ENCODE measurements around the gene GLDC. TPM values are rescaled to one million over a fixed set of nuclear protein-coding genes. Genes with fewer than 3 reads are reported as not detected.
"Not testable (repeated sequence)": the region's sequence is repeated elsewhere in the genome, so short reads cannot be mapped to it uniquely, and the experiment has no call there.

GLDC gene
- total and polyA plus RNA-seq, 4 experiments from 2014 or later = 0.20 TPM; not detected in 3

DNA sequence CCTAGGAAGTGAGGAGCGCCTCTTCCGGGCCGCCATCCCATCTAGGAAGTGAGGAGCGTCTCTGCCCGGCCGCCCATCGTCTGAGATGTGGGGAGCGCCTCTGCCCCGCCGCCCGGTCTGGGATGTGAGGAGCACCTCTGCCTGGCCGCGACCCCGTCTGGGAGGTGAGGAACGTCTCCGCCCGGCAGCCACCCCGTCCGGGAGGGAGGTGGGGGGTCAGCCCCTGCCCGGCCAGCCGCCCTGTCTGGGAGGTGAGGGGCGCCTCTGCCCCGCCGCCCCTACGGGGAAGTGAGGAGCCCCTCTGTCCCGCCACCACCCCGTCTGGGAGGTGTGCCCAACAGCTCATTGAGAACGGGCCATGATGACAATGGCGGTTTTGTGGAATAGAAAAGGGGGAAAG, 22.7 kb downstream of the GLDC start:
- H3K4me1 ChIP-seq (ENCODE audit: insufficient read depth, low read length); H3K4me3 Mint-ChIP-seq; H3K9me3 Mint-ChIP-seq; H3K27ac ChIP-seq (ENCODE audit: low read depth, low read length); H3K4me3 ChIP-seq (ENCODE audit: low read length in 2 of 2); H3K27ac Mint-ChIP-seq; CTCF ChIA-PET (ENCODE audit: partially characterized antibody); H3K9me3 ChIP-seq (ENCODE audit: control insufficient read depth in 1 of 2, low read length in 2 of 2); H3K36me3 Mint-ChIP-seq; H3K27me3 ChIP-seq (ENCODE audit: insufficient read depth, low read length); POLR2A ChIA-PET (ENCODE audit: partially characterized antibody); H3K36me3 ChIP-seq (ENCODE audit: insufficient read depth, low read length); H3K4me1 Mint-ChIP-seq; DNase-seq; intact Hi-C loops (cut with micrococcal nuclease): not testable (repeated sequence)
- peaks cover 7 to 17% of the 10 kb centered on the region in 2 donors for H3K27me3 Mint-ChIP-seq

DNA sequence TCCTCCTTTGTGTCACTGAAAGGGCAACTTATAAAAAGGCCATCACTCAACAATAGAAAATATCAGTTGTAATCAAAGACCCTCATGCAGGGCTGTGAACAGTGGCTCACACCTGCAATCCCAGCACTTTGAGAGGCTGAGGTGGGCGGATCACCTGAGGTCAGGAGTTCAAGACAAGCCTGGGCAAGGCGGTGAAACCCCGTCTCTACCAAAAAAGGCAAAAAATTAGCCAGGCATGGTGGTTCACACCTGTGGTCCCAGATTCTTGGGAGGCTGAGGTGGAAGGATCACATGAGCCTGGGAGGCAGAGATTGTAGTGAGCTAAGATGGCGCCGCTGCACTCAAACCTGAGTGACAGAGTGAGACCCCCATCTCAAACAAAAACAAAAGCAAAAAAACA, 24.7 kb downstream of the GLDC start:
- Histone ChIP-seq H3K27me3 (ENCODE audit: insufficient read depth, low read length) (no peaks in the 10 kb centered on the region), H3K27ac (ENCODE audit: low read depth, low read length) (no peak overlapping the region), H3K9me3 (ENCODE audit: control insufficient read depth in 1 of 2, low read length in 2 of 2) (no peaks in the 10 kb centered on the region), H3K4me3 (ENCODE audit: low read length in 2 of 2) (no peak overlapping the region), H3K36me3 (ENCODE audit: insufficient read depth, low read length) (no peaks in the 10 kb centered on the region), H3K4me1 (ENCODE audit: insufficient read depth, low read length) (no peaks in the 10 kb centered on the region)
- Mint-ChIP-seq H3K4me3 (no peak overlapping the region), H3K27ac (no peak overlapping the region), H3K9me3 (peaks cover 0 to 6% (median 0%) of the 10 kb centered on the region in 8 donors), H3K4me1 (no peaks in the 10 kb centered on the region), H3K27me3 (peaks cover 10 to 11% of the 10 kb centered on the region in 2 donors), H3K36me3 (no peaks in the 10 kb centered on the region)
- no peak for DNase-seq
- ChIA-PET POLR2A (ENCODE audit: partially characterized antibody) (no interaction called here), CTCF (ENCODE audit: partially characterized antibody) (no interaction called here)
- intact Hi-C loops (cut with micrococcal nuclease) = no loop called here

DNA sequence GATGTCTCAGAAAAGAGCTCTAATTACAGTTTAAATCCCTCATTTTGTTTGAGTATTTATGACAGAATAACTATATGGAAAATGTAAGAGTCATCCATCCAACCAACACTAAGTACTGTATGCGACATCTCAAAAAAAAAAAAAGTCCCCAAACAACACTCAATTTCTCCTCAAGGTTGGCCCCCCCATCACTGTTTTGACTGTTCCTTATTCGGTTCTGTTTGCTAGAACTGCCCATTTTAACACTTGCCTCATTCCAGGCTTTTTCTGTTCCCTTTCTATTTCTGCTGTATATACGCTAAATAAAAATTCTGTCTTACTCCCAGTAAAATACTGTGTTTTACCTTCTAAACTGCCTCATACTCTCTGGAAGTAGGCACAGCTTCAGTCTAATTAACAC, 25.2 kb downstream of the GLDC start:
- no peaks in the 10 kb centered on the region for H3K4me1 Mint-ChIP-seq
- H3K4me3 Mint-ChIP-seq = no peak overlapping the region
- Histone ChIP-seq H3K36me3 (ENCODE audit: insufficient read depth, low read length) (no peaks in the 10 kb centered on the region), H3K4me3 (ENCODE audit: low read length in 2 of 2) (no peak overlapping the region), H3K9me3 (ENCODE audit: control insufficient read depth in 1 of 2, low read length in 2 of 2) (no peaks in the 10 kb centered on the region), H3K27me3 (ENCODE audit: insufficient read depth, low read length) (no peaks in the 10 kb centered on the region), H3K4me1 (ENCODE audit: insufficient read depth, low read length) (no peaks in the 10 kb centered on the region), H3K27ac (ENCODE audit: low read depth, low read length) (no peak overlapping the region)
- ChIA-PET CTCF (ENCODE audit: partially characterized antibody) (no interaction called here), POLR2A (ENCODE audit: partially characterized antibody) (no interaction called here)
- peaks cover 0 to 6% (median 0%) of the 10 kb centered on the region in 8 donors for H3K9me3 Mint-ChIP-seq
- DNase-seq = no peak
- H3K27me3 Mint-ChIP-seq = peaks cover 6 to 8% of the 10 kb centered on the region in 2 donors
- no peaks in the 10 kb centered on the region for H3K36me3 Mint-ChIP-seq
- intact Hi-C loops (cut with micrococcal nuclease) = no loop called here
- H3K27ac Mint-ChIP-seq = no peak overlapping the region

DNA sequence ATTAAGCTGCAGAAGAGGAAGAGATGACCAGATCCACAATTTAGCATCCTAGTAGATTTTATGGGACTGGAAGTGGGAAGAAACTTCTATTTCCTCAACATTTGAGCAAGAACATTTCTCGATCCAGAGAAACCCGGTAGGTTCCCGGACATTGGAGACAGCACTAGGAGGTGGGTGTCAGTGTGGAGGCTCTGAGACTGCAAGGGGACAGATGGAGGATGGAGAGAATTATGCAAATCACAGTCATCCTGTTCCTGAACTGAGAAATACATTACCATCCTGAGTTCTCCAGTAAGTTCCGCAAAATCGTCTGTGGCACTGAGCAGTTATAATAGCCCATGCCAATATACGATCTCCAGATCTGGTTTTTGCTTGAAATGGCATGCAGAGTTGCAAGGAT, 25.6 kb downstream of the GLDC start:
- no peaks in the 10 kb centered on the region for H3K4me1 Mint-ChIP-seq

DNA sequence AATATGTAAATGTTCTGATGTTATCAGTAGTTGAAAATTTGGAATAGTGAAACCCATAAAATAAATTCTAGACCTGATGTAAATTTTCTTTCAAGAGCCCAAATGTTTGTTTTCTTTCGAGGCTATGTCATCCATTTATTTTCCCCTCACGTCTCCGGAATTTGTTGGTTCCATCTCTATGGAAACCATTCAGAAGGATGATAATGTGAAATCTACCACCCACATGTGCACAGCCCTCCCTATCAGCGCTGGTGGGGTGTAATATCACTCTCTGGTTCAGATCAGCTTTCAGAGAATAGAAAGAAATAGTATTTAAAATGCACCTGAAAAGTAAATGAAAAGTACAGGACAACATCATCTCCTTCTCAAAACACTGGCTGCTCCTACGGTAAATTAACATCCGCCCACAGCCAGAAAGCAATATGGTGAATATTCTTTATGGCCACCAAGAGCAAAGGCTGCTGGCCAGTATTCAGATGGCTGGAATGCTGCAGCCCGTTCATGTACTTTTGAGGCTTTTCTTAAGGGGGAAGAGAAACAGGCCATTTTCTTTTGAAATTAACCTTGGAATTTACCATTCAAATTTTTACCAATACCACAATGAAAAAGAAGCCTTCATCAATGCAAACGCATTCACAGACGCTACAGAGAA, 28.5 kb downstream of the GLDC start:
- Mint-ChIP-seq H3K27me3 (peaks cover 4 to 8% of the 10 kb centered on the region in 2 donors), H3K4me1 (no peaks in the 10 kb centered on the region), H3K9me3 (peaks cover 0 to 6% (median 0%) of the 10 kb centered on the region in 8 donors), H3K27ac (no peak overlapping the region), H3K36me3 (no peaks in the 10 kb centered on the region), H3K4me3 (no peak overlapping the region)
- ChIA-PET POLR2A (ENCODE audit: partially characterized antibody) (no interaction called here), CTCF (ENCODE audit: partially characterized antibody) (no interaction called here)
- H3K27me3 ChIP-seq (ENCODE audit: insufficient read depth, low read length) = no peaks in the 10 kb centered on the region
- DNase-seq = no peak
- H3K36me3 ChIP-seq (ENCODE audit: insufficient read depth, low read length) = no peaks in the 10 kb centered on the region
- H3K4me3 ChIP-seq (ENCODE audit: low read length in 2 of 2) = no peak overlapping the region
- no peak overlapping the region for H3K27ac ChIP-seq (ENCODE audit: low read depth, low read length)
- H3K4me1 ChIP-seq (ENCODE audit: insufficient read depth, low read length) = no peaks in the 10 kb centered on the region
- no peaks in the 10 kb centered on the region for H3K9me3 ChIP-seq (ENCODE audit: control insufficient read depth in 1 of 2, low read length in 2 of 2)
- intact Hi-C loops (cut with micrococcal nuclease) = no loop called here

More for the DNA sequence above, 25.6 kb downstream of the GLDC start:
- ChIA-PET POLR2A (ENCODE audit: partially characterized antibody) (no interaction called here), CTCF (ENCODE audit: partially characterized antibody) (no interaction called here)
- Mint-ChIP-seq H3K27ac (no peak overlapping the region), H3K9me3 (peaks cover 0 to 6% (median 0%) of the 10 kb centered on the region in 8 donors), H3K4me3 (no peak overlapping the region), H3K27me3 (peaks cover 4 to 8% of the 10 kb centered on the region in 2 donors), H3K36me3 (no peaks in the 10 kb centered on the region)
- intact Hi-C loops (cut with micrococcal nuclease) = no loop called here
- Histone ChIP-seq H3K27ac (ENCODE audit: low read depth, low read length) (no peak overlapping the region), H3K4me1 (ENCODE audit: insufficient read depth, low read length) (no peaks in the 10 kb centered on the region), H3K4me3 (ENCODE audit: low read length in 2 of 2) (no peak overlapping the region), H3K36me3 (ENCODE audit: insufficient read depth, low read length) (no peaks in the 10 kb centered on the region), H3K9me3 (ENCODE audit: control insufficient read depth in 1 of 2, low read length in 2 of 2) (no peaks in the 10 kb centered on the region), H3K27me3 (ENCODE audit: insufficient read depth, low read length) (no peaks in the 10 kb centered on the region)
- DNase-seq = no peak

DNA sequence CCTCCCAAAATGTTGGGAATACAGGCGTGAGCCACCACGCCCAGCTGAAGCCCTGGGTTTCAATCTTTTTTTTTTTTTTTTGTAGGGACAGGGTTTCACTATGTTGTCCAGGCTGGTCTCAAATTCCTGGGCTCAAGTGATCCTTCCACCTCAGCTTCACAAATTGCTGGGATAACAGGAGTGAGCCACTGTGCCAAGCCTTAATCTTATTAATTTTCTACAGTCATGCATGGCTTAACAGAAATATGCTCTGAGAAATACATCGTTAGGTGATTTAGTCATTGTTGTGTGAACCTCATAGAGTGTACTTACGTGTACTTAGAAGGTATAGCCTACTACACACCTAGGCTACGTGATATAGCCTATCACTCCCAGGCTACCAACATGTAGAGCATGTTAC, 31.0 kb downstream of the GLDC start:
- Mint-ChIP-seq H3K4me3 (no peak overlapping the region), H3K36me3 (no peaks in the 10 kb centered on the region), H3K27me3 (peaks cover 4 to 8% of the 10 kb centered on the region in 2 donors), H3K9me3 (no peaks in the 10 kb centered on the region), H3K4me1 (no peaks in the 10 kb centered on the region), H3K27ac (no peak overlapping the region)
- intact Hi-C loops (cut with micrococcal nuclease) = no loop called here
- Histone ChIP-seq H3K4me1 (ENCODE audit: insufficient read depth, low read length) (no peaks in the 10 kb centered on the region), H3K36me3 (ENCODE audit: insufficient read depth, low read length) (no peaks in the 10 kb centered on the region), H3K9me3 (ENCODE audit: control insufficient read depth in 1 of 2, low read length in 2 of 2) (no peaks in the 10 kb centered on the region), H3K4me3 (ENCODE audit: low read length in 2 of 2) (no peak overlapping the region), H3K27ac (ENCODE audit: low read depth, low read length) (no peak overlapping the region), H3K27me3 (ENCODE audit: insufficient read depth, low read length) (no peaks in the 10 kb centered on the region)
- ChIA-PET CTCF (ENCODE audit: partially characterized antibody) (no interaction called here), POLR2A (ENCODE audit: partially characterized antibody) (no interaction called here)
- no peak for DNase-seq

DNA sequence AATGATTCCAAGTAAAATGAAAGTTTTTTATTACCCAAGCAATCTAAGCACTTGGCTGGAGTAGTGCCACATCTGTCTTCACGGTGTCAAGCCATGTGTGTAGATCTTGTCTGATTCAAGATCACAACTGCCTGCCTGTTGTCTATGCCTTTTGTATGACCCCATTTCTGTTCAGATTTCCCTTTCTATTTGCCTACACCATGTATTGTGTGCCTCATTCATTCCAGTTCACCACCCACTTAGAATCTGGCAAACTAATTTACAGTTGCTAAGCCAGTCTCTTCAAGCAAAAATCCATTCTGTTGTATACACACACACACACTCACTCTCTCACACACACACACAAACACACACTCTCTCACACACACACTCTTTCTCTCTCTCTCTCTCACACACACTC, 33.7 kb downstream of the GLDC start:
- intact Hi-C loops (cut with micrococcal nuclease) = no loop called here
- CTCF ChIA-PET (ENCODE audit: partially characterized antibody) = no interaction called here
- no peaks in the 10 kb centered on the region for H3K27me3 Mint-ChIP-seq

DNA sequence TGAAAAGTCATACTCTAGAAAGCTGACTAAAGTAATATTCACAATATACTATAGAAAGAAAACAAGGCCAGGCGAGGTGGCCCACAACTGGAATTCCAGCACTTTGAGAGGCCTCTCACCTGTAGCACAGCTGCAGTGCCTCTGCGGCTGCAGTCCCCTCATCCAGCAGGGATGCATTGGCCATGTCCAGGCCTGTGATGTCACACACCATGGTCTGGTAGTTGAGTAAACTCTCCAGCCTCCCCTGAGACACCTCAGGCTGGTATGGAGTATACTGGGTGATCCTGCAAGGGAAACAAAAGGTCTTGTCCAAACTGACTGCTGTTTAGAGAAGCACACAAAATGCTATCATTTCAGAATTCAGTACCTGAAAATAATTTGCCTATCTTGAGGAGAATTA, 35.5 kb downstream of the GLDC start:
- Mint-ChIP-seq H3K27me3 (no peaks in the 10 kb centered on the region), H3K4me3 (no peak overlapping the region), H3K9me3 (no peaks in the 10 kb centered on the region), H3K4me1 (peaks cover 3 to 5% (median 4%) of the 10 kb centered on the region in 4 donors), H3K27ac (no peak overlapping the region), H3K36me3 (no peaks in the 10 kb centered on the region)
- intact Hi-C loops (cut with micrococcal nuclease) = no loop called here
- CTCF ChIA-PET (ENCODE audit: partially characterized antibody) = no interaction called here
- H3K4me3 ChIP-seq (ENCODE audit: low read length in 2 of 2) = no peak overlapping the region
- no peaks in the 10 kb centered on the region for H3K36me3 ChIP-seq (ENCODE audit: insufficient read depth, low read length)
- no peak overlapping the region for H3K27ac ChIP-seq (ENCODE audit: low read depth, low read length)
- DNase-seq = no peak
- no peaks in the 10 kb centered on the region for H3K9me3 ChIP-seq (ENCODE audit: control insufficient read depth in 1 of 2, low read length in 2 of 2)
- H3K4me1 ChIP-seq (ENCODE audit: insufficient read depth, low read length) = peaks cover 3% of the 10 kb centered on the region
- POLR2A ChIA-PET (ENCODE audit: partially characterized antibody) = no interaction called here
- no peaks in the 10 kb centered on the region for H3K27me3 ChIP-seq (ENCODE audit: insufficient read depth, low read length)

More for the DNA sequence above, 33.7 kb downstream of the GLDC start:
- H3K4me3 Mint-ChIP-seq = no peak overlapping the region
- POLR2A ChIA-PET (ENCODE audit: partially characterized antibody) = no interaction called here
- no peak for DNase-seq
- no peaks in the 10 kb centered on the region for H3K27me3 ChIP-seq (ENCODE audit: insufficient read depth, low read length)
- no peaks in the 10 kb centered on the region for H3K4me1 Mint-ChIP-seq
- H3K27ac ChIP-seq (ENCODE audit: low read depth, low read length) = no peak overlapping the region
- H3K9me3 ChIP-seq (ENCODE audit: control insufficient read depth in 1 of 2, low read length in 2 of 2) = no peaks in the 10 kb centered on the region
- H3K36me3 ChIP-seq (ENCODE audit: insufficient read depth, low read length) = no peaks in the 10 kb centered on the region
- no peaks in the 10 kb centered on the region for H3K4me1 ChIP-seq (ENCODE audit: insufficient read depth, low read length)
- peak overlapping the region in 1 of 7 donors; percentile 11 for H3K27ac Mint-ChIP-seq
- H3K36me3 Mint-ChIP-seq = no peaks in the 10 kb centered on the region
- H3K9me3 Mint-ChIP-seq = no peaks in the 10 kb centered on the region
- H3K4me3 ChIP-seq (ENCODE audit: low read length in 2 of 2) = no peak overlapping the region

Data from CD4-positive, alpha-beta memory T cell (primary cell).